Calu3 (cell line): Measurements from ENCODE around the gene RPL22. TPM values are rescaled to one million over a fixed set of nuclear protein-coding genes. Genes with fewer than 3 reads are reported as not detected.

Experiments
- BruUV-seq: library from RNA; stranded (reverse); fragments of 400-500 nt; replicated peaks from 2 replicates; lab custom pipeline; 2021; lab: Mats Ljungman, UMichigan
- CTCF ChIA-PET: fragments of 300-600 bp; sonication (Branson Sonifier 250); formaldehyde crosslinking; loops from one replicate; lab custom pipeline; 2022; ENCODE audit warnings: antibody characterized with exemption; lab: Charles Lee
- DNase-seq: peaks from one replicate; pipeline ENCODE4 v3.0.0; 2022
- H3K27ac Mint-ChIP-seq: one replicate; pipeline ENCODE4 v1.8.0; 2022; ENCODE audit warnings: mixed read lengths; ENCODE audit not compliant: unreplicated experiment
- H3K27me3 Mint-ChIP-seq: one replicate; pipeline ENCODE4 v1.8.0; 2022; ENCODE audit warnings: mixed read lengths; ENCODE audit not compliant: unreplicated experiment
- H3K36me3 Mint-ChIP-seq: one replicate; pipeline ENCODE4 v1.8.0; 2022; ENCODE audit warnings: mild to moderate bottlenecking, moderate library complexity, mixed read lengths; ENCODE audit not compliant: insufficient read depth, unreplicated experiment
- H3K4me1 Mint-ChIP-seq: one replicate; pipeline ENCODE4 v1.8.0; 2022; ENCODE audit warnings: mild to moderate bottlenecking, low read depth, mixed read lengths; ENCODE audit not compliant: unreplicated experiment
- H3K4me3 Mint-ChIP-seq: one replicate; pipeline ENCODE4 v1.8.0; 2022; ENCODE audit warnings: mild to moderate bottlenecking, low read depth, moderate library complexity, mixed read lengths; ENCODE audit not compliant: unreplicated experiment
- H3K9me3 Mint-ChIP-seq: one replicate; pipeline ENCODE4 v1.8.0; 2022; ENCODE audit warnings: low read depth, mixed read lengths; ENCODE audit not compliant: unreplicated experiment
- intact Hi-C: fragments of 100-400 bp; cut with micrococcal nuclease; formaldehyde crosslinking; loops from one replicate; pipeline ENCODE4 v1.10.0; 2022; ENCODE audit not compliant: unreplicated experiment
- total RNA-seq: library from RNA; stranded (reverse); gene quantifications from 2 replicates; pipeline ENCODE4 v1.2.3, GENCODE V29; 2022
- TF ChIP-seq, protein P1 (sequence below): fragments of 200-600 bp; IDR thresholded peaks from one replicate; pipeline ENCODE4 v1.8.0; 2022; ENCODE audit warnings: antibody characterized with exemption; ENCODE audit not compliant: unreplicated experiment

The RPL22 gene
- total RNA-seq, 1 experiment from 2014 or later, result 259 TPM

DNA sequence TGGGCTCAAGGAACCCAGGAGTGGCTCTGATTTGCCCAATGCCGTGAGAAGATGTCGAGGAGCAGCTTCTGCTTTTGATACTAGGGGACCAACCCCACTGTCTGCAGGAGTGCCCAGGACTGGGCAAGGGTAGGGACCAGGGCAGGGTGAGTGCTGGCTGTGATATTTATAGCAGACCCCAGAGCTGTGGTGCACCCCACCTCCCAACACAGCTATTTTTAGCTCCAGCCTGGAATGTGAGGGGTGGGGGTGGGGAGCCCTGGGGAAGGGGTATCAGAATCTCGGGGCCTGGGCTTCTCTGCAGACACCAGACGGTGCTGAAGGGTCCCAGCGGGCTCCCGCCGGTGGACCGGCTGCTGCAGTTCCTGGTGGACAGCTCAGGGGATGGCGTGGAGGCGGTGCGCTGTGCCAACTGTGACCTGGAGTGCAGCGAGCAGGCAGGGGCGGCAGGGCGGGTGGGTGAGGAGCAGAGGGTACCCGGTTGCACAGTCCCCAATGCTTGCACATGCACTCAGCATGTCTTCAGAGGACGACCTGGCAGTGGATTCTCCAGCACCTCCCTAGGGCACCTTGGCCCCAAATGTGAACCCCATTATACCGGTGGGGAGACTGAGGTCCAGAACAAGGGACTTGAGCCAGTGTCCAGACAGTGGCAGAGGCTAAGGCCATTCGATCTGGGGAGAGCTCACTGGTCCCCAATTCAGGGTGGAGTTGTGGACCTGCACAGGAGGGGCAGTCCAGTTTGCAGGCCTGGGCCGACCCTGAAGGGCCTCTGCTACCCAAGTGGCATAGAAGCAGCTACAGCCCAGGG lies 7.9 kb upstream of the RPL22 start:
- no peaks in the 10 kb centered on the region for H3K9me3 Mint-ChIP-seq
- H3K36me3 Mint-ChIP-seq, result peaks cover 62% of the 10 kb centered on the region
- CTCF ChIA-PET, result interaction anchor here (0.5 to 1.3 kb wide), 3 partner anchors 10 to 236 kb away, joined by 3 to 4 read pairs (median 4); no protein-coding TSS in a partner anchor
- intact Hi-C loops, result no loop called here
- TSS peak; percentile 59 for BruUV-seq
- H3K4me3 Mint-ChIP-seq, result peak overlapping the region; percentile 81
- TF ChIP-seq, protein P1, sequence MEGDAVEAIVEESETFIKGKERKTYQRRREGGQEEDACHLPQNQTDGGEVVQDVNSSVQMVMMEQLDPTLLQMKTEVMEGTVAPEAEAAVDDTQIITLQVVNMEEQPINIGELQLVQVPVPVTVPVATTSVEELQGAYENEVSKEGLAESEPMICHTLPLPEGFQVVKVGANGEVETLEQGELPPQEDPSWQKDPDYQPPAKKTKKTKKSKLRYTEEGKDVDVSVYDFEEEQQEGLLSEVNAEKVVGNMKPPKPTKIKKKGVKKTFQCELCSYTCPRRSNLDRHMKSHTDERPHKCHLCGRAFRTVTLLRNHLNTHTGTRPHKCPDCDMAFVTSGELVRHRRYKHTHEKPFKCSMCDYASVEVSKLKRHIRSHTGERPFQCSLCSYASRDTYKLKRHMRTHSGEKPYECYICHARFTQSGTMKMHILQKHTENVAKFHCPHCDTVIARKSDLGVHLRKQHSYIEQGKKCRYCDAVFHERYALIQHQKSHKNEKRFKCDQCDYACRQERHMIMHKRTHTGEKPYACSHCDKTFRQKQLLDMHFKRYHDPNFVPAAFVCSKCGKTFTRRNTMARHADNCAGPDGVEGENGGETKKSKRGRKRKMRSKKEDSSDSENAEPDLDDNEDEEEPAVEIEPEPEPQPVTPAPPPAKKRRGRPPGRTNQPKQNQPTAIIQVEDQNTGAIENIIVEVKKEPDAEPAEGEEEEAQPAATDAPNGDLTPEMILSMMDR, result no peak
- H3K4me1 Mint-ChIP-seq, result no peaks in the 10 kb centered on the region
- H3K27me3 Mint-ChIP-seq, result no peaks in the 10 kb centered on the region
- H3K27ac Mint-ChIP-seq, result no peak overlapping the region
- no peak for DNase-seq

DNA sequence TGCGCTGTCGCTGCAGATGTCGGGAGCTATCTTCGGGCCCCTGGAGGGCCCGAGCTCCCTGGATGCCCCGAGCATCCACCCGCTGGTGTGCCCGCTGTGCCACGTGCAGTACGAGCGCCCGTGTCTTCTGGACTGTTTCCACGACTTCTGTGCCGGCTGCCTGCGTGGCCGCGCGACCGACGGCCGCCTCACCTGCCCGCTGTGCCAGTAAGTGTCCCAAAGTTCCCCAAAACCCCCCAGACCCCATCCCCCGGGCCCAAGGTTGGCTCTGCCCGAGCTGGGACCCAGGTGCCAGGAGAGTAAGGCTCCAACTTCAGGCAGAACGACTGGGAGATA lies 7.1 kb upstream of the RPL22 start:
- intact Hi-C loops, result no loop called here
- DNase-seq, result no peak
- H3K9me3 Mint-ChIP-seq, result no peaks in the 10 kb centered on the region
- no peaks in the 10 kb centered on the region for H3K4me1 Mint-ChIP-seq
- H3K27ac Mint-ChIP-seq, result no peak overlapping the region
- TF ChIP-seq, protein P1, result no peak
- H3K27me3 Mint-ChIP-seq, result no peaks in the 10 kb centered on the region
- no TSS peak for BruUV-seq
- CTCF ChIA-PET, result interaction anchor here (0.5 to 3.2 kb wide), 4 partner anchors 10 to 237 kb away, joined by 3 to 19 read pairs (median 4); no protein-coding TSS in a partner anchor
- peaks cover 55% of the 10 kb centered on the region for H3K36me3 Mint-ChIP-seq
- peak overlapping the region; percentile 81 for H3K4me3 Mint-ChIP-seq

DNA sequence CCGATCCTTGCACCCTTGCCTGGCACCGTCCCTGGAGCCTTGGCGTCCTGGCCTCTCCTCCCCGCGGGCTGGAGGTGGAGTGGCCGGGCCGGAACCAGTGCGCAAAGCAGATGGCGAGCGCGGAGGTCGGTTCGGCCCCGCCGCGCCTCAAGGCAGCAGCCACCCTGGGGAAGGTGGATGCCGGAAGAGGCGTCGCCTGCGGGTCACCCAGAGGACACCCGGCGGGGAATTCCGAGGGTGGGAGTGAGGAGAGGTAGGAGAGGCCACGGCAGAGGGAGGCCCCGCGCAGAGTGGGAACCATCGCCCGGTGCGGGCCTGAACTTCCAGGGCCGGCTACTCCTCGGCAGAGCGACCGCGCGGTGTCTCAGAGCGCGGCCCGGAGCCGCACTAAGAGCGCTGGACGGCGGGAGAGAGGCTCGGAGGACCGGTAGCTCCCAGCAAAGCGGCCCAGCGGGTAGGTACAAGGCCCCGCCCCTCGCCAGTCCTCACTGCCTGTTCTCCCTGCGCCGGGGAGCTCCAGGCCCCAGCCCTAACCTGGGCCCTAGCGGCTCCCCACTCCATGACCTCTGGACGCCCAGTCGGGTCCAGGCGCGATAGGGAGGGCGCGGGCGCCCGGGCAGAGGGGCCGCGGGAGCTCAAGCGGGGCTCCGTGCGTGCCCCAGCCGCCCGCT lies 6.6 kb upstream of the RPL22 start, which contains the start of gene RNF207:
Gene RNF207, plus strand, starts transcription at position 271 of the 671 bp plus-strand sequence. CDS start 417 bp downstream, outside the sequence.
- Mint-ChIP-seq H3K36me3 (peaks cover 52% of the 10 kb centered on the region), H3K4me3 (peak within 1 kb of the TSS; percentile 81), H3K27me3 (no peaks in the 10 kb centered on the region), H3K9me3 (no peaks in the 10 kb centered on the region), H3K27ac (no peak within 1 kb of the TSS), H3K4me1 (no peaks in the 10 kb centered on the region)
- intact Hi-C loops, result no loop called here
- BruUV-seq, result no TSS peak
- TF ChIP-seq, protein P1, result no peak
- CTCF ChIA-PET, result interaction anchor here (1.3 to 3.2 kb wide), 3 partner anchors 29 to 39 kb away, joined by 4 to 19 read pairs (median 13); no protein-coding TSS in a partner anchor
- peak; percentile 89 for DNase-seq

DNA sequence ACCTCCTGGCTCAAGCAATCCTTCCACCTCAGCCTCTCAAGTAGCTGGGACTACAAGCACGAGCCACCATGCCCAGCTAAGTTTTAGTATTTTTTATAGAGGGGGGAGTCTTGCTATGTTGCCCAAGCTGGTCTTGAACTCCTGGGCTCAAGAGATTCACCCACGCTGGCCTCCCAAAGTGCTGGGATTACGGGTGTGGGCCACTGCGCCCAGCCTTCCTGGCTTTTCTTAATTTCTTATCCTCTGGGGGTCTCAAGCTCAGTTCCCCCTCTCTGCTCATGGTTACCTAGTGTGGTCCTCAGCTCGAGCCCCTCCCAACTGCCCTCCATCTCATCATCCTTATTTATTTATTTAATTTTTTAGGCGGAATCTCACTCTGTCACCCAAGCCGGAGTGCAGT lies 2.9 kb upstream of the RPL22 start:
- TF ChIP-seq, protein P1, result no peak
- Mint-ChIP-seq H3K36me3 (peaks cover 47% of the 10 kb centered on the region), H3K27me3 (no peaks in the 10 kb centered on the region), H3K9me3 (no peaks in the 10 kb centered on the region), H3K4me1 (peaks cover 19% of the 10 kb centered on the region), H3K27ac (no peak overlapping the region), H3K4me3 (no peak overlapping the region)
- intact Hi-C loops, result no loop called here
- CTCF ChIA-PET, result no interaction called here
- no peak for DNase-seq
- BruUV-seq, result no TSS peak
